T follicular helper cell (primary cell): ENCODE results near the gene CAND2.
"Not testable (repeated sequence)": the region's sequence is repeated elsewhere in the genome, so short reads cannot be mapped to it uniquely, and the experiment has no call there.

ENCODE experiments used
- DNase-seq: peaks from one replicate; pipeline ENCODE4 v3.0.0-alpha.2; 2020; ENCODE audit warnings: low read depth

The CAND2 gene

GRCh38 chr3:12861611-12862010, 65.1 kb downstream of the CAND2 start:
- DNase-seq: no peak

GRCh38 chr3:12862387-12862786, 65.9 kb downstream of the CAND2 start:
- no peak for DNase-seq

GRCh38 chr3:12865271-12865670, 68.8 kb downstream of the CAND2 start:
- no peak for DNase-seq

GRCh38 chr3:12866836-12867235, 70.4 kb downstream of the CAND2 start:
- no peak for DNase-seq

GRCh38 chr3:12868039-12869034, 71.9 kb downstream of the CAND2 start:
- DNase-seq: peak; percentile 22

- no peak for DNase-seq
Observed at GRCh38 chr3:12869035-12869621, 72.6 kb downstream of the CAND2 start.

- DNase-seq: no peak
Observed at GRCh38 chr3:12870942-12871341, 74.5 kb downstream of the CAND2 start.

GRCh38 chr3:12871404-12871983, 75.0 kb downstream of the CAND2 start:
- no peak for DNase-seq

GRCh38 chr3:12875857-12876836, 79.7 kb downstream of the CAND2 start:
- no peak for DNase-seq

GRCh38 chr3:12877040-12877439, 80.6 kb downstream of the CAND2 start:
- no peak for DNase-seq

GRCh38 chr3:12878141-12878574, 81.7 kb downstream of the CAND2 start:
- no peak for DNase-seq

- DNase-seq: not testable (repeated sequence)
Observed at GRCh38 chr3:12878758-12879157, 82.3 kb downstream of the CAND2 start.

GRCh38 chr3:12879191-12879815, 82.8 kb downstream of the CAND2 start:
- DNase-seq: no peak

- not testable (repeated sequence) for DNase-seq
Observed at GRCh38 chr3:12881858-12882257, 85.4 kb downstream of the CAND2 start.

GRCh38 chr3:12882336-12883310, 86.1 kb downstream of the CAND2 start:
- DNase-seq: no peak

- DNase-seq: no peak
Observed at GRCh38 chr3:12884186-12884680, 87.8 kb downstream of the CAND2 start.
